NK-92 (cell line): ENCODE results near the gene MYL7.
"Not testable (repeated sequence)": the region's sequence is repeated elsewhere in the genome, so short reads cannot be mapped to it uniquely, and the experiment has no call there.

Experiments
- DNase-seq: peaks from one replicate; lab custom pipeline; 2025; ENCODE audit not compliant: unreplicated experiment; lab: John Stamatoyannopoulos, UW

MYL7 gene

DNA sequence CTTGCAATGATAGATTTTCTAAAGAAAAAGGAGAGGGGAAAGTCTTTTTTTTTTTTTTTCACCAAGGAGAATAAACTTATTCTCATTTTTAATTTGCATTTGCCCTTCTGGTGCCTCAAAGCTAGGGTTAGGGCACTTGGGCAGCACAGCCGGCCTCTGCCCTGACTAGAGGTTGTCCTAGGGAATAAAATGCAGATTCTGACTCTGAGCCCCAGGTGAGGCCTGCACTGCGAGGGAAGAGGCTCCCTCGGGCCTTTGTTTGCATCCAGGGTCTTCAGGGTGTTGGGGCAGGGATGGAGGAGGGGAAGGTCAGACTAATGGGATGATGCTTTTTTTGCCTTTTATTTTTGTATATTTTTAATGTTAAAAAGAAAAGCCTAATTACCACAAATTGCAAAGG is 7.8 kb downstream of the MYL7 start:
- DNase-seq: no peak

DNA sequence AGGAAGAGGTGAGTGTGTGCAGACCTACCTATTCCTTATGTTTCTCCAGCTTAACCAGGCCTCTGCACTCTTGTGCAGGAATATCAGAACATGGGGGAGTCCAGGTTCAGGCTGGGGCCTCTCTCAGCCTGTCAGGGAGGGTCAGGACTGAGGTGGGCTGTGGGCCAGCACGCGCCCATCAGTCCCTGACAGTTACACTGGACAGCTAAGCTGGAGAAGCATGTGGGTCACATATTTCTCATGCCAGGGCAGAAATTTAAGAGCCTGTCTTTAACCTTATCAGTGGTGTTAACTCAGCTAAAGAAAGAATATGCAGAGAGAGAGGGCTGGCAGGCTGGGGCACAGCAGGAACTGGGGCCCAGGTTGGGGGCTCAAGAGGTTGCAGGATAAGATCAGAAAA is 9.1 kb downstream of the MYL7 start:
- DNase-seq: no peak

DNA sequence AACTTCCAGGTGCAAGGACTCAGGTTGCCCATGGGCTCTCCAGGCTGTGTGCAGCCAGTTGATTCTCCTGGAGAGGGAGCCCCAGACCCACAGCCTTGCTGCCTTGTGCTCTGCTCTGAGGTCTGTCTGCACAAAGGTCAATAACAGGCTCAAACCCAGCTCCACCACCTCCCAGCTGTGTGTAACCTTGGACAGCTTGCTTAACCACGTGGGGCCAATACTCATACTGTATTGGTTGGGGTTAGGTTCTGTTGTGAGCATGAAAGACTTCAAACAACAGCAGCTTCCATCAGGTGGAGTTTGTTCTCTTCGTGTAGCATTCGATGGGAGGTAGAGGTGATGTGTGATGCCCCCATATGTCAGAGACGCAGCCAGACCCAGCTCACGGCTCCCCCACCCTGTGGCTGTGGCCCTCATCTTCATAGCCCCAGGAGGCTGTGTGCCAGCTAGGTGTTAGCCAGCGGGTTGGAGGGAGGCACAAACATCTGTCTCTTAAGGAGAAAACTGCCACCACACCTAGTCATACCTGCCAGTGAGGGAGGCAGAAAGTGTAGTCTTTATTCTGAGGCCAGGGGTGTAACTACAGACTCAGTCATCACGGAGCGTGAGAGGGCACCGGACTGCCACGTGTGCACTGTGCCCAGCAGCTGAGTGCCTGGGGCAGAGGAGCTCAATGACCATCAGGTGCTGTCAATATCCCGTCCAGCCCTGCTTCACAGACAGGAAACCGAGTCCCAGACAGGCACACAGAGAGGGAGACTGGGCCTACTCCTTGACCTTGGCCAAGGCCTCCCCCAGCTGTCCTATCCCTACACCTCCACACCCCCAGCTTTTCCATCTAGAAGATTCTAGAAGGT is 9.7 kb downstream of the MYL7 start:
- DNase-seq: no peak

DNA sequence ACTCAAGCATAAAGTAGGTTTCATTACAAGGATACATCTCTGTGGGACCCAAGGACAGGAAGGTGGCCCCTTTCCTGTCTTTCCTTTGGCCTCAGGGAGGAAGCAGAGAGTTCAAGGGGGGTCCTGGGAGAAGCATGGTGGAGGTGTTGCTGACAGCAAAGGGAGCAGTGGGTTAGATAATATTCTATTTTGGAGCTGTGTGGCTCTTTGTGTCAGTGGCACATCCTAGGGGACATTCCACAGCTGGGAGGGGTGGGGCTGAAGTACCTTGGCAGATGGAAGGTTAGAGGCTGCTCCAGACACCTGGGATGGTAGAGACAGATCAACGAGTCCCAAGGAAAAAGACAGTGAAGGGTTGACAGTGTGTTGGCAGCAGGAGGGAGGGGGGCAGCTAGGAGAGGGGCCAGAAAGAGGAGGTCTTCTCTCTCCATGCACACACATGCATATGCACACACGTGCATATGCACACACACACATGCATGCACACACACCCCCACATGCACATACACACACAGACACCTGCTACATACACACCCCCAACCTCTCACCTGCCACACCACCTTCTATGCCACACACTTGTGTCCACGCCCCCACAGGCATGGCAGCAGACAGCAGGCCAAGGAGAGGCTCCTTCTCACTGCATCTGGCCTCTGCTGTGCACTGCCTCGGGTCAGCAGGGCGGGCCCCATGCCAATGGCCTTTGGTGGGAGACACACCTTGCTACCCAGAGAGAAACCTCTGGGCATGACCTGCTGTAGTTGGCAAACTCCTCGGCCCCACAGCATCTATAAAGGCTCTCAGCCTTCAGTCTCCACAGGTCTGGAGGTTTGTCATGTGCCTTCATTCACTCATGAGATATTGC is 12.2 kb downstream of the MYL7 start:
- DNase-seq: no peak

DNA sequence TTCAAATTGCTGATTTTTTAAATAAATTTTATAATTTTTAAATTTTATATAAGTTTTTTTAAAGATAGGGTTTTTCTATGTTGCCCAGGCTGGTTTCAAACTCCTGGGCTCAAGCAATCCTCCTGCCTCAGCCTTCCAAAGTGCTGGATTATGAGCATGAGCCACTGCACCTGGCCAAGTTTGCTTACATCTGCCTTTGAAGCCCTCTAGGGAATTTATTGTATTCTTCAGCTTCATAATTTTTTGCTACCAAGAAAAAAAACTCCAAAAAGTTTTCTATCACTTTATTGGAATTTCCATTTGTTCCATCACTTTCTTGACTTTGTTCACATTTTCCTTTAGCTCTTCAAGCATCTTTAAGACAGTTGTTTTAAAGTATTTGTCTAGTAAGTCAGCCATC is 14.0 kb downstream of the MYL7 start:
- no peak for DNase-seq

DNA sequence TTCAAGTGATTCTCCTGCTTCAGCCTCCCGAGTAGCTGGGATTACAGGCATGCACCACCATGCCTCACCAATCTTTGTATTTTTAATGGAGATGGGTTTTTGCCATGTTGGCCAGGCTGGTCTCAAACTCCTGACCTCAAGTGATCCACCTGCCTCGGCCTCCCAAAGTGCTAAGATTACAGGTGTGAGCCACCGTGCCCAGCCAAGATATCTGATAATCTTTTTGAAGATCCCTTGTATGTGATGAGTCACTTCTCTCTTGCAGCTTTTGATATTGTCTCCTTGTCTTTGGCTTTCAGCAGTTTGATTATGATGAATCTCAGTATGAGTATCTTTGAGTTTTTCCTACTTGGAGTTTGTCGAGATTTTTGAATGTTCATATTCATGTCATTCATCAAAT is 14.6 kb downstream of the MYL7 start:
- not testable (repeated sequence) for DNase-seq

DNA sequence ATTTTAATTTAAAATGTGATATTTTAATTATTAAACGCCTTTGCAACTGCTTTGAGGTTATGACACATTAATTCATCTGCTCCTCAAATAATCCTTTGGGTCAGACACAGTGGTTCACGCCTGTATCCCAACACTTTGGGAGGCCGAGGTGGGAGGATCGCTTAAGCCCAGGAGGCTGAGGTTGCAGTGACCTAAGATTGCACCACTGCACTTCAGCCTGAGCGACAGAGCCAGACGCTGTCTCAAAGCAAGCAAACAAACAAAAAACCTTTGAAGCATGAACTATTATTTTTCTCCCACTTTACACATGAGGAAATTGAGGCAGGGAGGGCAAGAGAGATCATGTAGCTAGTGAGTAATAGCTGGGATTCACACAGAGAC is 16.3 kb downstream of the MYL7 start:
- DNase-seq: no peak

DNA sequence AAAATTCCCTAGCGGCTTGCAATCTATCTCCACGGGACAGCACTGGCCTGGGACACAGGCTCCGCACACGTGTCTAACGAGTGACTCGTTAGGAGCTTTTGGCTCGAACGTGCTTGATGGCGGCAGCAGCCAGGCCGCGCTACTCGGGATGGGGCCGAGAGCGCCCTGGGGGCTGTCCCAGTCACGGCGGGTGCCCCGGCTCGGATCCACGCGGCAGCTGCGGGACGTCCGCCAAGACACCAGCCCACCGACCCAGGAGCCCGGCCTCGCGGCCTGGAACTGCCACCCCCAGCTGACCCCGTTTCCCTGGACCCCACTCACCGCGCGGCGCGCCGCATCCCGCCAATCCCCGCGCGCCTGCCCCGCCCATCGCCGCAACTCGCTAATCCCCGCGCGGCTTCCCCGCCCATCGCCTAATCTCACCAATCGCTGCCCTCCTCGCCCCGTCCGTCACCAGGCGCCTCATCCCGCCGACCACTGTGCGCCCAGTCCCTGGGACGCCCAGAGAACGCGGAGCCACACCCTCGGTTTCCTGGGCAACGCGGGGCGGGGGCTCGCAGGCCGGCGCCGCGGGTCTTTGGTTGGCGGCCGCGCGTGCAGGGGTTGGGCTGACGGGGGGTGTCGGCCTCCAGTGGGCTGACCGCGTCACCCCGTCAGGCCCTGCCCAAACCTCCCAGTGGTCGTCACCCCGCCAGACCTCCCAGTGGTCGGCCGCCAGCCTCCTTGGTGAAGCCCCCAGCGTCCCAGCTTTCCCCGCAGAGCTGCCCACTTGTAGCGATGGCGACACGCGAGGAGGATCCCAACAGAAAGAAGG is 17.7 kb downstream of the MYL7 start, which contains the start of gene POLD2:
POLD2 (minus strand) TSS at position 359 of the 814 bp plus-strand sequence. CDS start 1,495 bp downstream, outside the sequence.
- peak; percentile 75 for DNase-seq

DNA sequence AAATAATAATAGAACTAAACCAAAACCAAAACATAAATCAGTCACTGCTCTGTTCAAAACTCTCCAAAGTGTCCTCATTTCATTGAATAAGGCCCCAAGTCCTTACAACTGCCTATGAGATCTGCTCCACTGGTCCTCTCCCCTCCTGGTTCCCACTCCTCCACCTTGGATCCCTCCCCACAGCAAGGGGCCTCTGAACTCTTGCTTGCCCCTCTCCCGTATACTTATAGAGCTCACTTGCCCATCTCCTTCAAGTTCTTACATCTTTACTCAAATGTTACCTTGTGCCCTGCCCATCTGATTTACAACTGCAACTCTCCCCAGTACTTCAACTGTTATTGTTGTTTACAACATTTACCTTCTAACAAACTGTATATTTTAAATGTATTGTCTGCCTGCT is 18.6 kb downstream of the MYL7 start:
- no peak for DNase-seq

DNA sequence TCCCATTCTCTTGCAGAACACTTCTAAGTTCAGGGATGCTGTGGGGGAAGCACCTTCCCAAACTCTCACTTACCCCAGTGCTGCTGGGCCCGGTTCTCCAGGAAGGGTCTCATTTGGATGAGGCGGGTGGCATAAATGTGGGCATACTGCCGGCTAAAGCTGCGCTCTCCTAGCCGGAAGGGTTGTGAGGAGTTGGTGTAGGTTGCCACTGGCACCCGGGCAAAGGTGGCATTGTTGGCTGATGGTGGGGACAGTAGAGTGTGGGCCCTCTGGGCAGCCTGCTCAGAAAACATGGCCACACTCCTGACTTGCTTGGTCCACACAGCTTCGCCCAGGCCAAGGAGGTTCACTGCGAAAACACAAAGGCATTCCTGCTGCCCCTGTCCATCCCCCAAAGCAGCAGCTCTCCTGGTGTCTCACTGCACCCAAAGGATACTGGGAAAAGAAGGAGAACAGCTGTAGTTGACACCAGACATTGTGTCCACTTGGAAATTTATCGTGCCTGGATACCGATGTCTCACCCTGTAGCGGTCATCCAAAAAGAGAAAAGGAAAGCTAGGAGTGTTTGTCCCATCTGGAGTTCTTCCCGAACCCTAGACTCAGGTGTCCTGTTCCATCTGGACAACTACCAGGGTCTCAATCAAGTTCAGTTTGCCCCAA is 19.2 kb downstream of the MYL7 start:
- DNase-seq: no peak

DNA sequence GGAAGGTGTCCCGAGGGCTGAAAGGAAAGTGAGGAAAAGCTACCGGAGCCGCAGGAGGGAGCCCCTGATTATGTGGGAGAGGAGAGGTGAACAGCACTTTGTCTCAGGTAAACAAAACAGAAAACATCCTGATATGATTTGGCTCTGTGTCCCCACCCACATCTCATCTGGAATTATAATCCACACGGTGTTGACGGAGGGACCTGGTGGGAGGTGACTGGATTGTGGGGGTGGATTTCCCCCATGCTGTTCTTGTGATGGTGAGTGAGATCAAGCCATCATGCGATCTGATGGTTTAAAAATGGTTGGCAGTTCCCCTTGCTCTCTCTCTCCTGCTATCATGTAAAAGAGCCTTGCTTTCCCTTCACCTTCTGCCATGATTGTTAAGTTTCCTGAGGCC is 20.7 kb downstream of the MYL7 start:
- DNase-seq: no peak

DNA sequence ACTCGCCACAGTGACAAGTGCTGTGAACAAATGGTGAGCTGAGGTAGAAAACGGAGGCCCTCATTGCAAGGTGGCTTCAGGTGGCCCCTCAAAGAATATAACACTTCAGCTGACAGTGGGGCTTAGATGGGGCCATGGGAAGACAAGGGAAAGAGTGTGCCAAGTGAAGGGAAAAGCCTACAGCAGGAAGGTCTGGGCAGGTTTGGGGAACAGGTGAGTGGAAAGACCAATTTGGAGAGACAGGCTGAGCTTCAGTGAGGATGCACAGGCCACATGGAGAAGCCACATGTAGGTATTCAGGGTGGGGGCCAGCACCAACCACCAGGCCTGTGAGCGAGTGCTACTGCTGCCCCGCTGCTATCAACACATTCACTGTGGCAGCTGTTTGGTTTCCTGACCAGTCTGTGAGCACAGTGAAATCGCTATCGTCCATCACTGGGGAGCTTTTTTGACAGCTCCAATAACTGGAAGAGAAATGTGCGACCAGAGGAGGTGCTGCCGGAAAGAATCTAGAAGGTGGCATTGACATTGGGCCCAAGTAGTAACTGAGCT is 21.2 kb downstream of the MYL7 start:
- no peak for DNase-seq

DNA sequence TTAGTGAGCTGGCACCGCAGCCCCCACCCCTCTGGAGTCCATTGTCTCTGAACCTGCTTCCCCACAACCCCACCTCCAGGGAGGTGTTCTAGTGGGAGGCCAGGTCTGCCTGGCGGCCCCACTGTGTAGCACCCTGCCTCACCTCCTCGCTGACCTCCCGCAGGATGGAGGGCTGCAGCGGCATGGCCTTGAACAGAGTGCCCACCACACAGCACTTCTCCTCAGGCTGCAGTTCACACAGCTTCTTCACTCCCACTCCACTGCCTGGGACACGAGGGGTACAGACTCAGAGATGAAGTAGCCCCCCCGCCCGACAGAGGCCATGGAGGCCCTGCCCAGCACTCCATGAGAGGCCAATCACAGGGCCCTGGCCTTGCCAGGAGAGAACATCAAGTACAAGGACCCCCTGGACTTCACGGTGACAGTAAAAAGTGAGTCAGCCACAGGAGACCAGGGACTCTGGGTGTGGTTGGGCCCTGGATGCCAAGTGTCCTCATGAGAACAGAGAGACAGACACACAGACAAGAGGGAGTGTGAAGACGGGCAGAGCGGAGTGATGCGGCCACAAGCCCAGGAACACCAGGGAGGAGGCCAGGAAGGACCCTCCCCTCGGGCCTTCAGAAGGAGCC is 23.2 kb downstream of the MYL7 start:
- no peak for DNase-seq

DNA sequence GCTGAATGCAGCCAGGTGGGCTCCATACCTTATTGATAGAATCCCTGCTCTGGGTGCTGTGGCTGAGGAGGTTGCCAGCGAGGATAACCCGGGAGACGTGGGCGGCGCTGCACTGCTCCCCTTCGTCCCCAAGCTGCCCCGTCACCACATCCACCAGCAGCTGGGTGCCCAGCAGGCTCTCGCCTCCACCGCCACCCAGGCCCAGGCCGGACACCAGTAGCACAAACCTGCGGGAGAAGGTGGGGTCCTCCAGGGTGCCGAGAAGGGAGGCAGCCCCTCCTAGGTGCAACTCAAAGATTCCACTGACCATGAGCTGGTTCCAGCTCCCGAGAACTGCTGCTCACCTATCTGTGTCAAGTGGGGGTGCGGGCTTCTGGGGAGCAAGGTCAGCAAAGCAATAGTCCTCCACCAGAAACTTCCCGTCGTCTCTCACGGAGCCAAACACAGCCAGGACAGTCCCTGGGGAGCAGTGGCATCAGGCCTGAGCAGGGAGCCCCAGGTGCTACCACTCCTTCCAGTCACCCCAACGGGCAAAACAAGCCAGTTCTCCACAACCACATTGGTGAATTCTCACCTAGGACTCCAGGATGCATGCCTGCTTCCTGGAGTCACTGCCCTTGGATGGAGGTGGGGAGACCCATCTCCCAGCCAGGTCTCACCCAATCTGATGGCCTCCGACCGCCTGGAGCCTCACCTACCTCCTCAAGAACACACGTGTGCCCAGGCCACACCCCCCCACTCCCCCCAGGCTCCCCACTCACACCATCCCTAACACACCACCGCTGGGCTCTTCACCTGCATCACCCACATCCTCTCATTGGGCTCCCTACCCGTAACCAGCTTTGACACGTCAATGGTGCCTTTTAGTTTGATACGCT is 24.1 kb downstream of the MYL7 start:
- DNase-seq: no peak

DNA sequence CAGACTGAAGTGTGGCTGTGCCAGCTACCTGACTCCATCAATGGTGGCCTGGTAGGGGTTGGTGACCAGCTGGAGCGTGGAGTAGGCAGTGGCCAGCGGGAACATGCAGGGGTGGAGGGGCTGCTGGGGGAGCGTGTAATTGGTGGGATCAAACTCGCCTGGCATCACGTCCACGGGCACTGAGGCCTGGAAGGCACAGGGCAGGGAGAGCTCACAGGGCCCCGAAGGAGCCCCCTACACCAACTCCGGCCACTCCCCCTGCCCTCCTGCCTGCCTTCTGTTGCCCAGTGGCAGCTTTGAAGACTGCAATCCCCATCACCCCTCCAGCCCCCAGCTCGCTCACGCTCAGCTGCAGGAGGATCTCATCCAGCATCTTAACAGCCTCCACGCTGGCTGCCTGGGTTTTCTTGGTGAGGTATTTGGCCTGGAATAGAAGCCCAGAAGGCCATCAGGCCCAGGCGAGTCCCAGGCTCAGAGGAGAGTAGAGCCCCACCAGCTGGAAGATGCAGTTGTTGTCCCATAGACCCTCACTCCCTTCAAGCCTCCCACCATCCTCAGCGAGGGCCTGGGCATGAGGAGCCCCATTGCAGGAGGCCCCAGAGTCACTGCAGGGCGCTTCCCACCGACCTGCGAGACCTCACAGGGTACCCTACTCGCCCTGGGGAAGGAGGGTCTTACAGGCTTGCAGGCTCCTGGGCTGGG is 24.9 kb downstream of the MYL7 start:
- DNase-seq: no peak

DNA sequence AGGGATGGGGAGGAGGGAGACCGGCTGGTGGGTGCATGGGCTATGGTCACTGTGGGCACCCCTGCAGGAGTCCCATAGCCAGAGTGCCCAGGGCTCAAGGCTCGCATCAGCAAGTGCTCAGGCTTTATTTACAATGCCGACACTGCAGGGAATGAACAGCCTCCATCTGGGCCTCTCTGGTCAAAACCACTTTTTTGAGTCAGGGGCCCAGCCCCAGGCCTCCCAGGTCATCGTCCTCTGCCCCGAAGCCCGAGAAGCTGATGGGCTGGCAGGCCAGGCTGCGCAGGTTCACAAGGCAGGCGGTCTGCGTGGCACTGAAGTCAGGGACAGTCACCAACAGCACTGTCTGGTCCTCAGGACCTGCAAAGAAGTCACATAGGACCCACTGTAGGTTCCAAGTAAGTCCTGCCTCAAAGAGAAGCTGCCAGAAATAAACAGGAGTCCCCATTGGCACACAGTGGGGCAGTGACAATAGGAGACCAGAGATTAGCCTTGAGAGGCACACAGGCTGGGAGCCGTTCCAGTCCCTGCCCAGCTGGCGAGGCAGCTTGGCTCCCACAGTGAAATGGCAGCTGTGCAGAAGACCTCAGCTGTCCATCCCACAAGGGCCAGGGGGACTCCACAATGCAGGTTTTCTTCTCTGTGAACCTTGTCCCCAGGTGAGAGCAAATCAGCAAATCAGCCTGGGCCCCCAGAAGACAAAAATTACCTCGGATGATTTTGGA is 26.4 kb downstream of the MYL7 start:
- DNase-seq: no peak

DNA sequence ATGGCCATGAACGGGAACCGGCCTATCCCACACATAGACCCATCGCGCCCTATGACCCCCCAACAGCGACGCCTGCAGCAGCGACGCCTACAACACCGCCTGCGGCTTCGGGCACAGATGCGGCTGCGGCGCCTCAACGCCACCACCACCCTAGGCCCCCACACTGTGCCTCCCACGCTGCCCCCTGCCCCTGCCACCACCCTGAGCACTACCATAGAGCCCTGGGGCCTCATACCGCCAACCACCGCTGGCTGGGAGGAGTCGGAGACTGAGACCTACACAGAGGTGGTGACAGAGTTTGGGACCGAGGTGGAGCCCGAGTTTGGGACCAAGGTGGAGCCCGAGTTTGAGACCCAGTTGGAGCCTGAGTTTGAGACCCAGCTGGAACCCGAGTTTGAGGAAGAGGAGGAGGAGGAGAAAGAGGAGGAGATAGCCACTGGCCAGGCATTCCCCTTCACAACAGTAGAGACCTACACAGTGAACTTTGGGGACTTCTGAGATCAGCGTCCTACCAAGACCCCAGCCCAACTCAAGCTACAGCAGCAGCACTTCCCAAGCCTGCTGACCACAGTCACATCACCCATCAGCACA is 27.3 kb downstream of the MYL7 start:
- DNase-seq: no peak
